ENCODE measurements around the gene SORCS2. TPM values are rescaled to one million over a fixed set of nuclear protein-coding genes. Genes with fewer than 3 reads are reported as not detected.

SORCS2 gene
- polyA plus RNA-seq, 1 of the 3 experiments (the other 2 are of a cell fraction) = 1.6 TPM

GRCh38 chr4:7368296-7368695 is 176.0 kb downstream of the SORCS2 start:
- Histone ChIP-seq H3K4me2 (no peak overlapping the region), H3K36me3 (replicated peaks in 1 of 2; ENCODE audit: control insufficient read depth in 1 of 2, insufficient read depth in 2 of 2, low read length in 1 of 2) (no peaks in the 10 kb centered on the region), H2AFZ (ENCODE audit: low read depth) (no peak overlapping the region), H3K27ac (ENCODE audit: low read depth in 2 of 2, low read length in 1 of 2) (no peak overlapping the region), H3K27me3 (ENCODE audit: insufficient read depth) (peaks cover 14% of the 10 kb centered on the region; the same call in 1 of the 2 replicates), H3K4me1 (ENCODE audit: control insufficient read depth in 1 of 2, insufficient read depth in 2 of 2, low read depth in 1 of 2, low read length in 1 of 2) (peaks cover 5 to 22% of the 10 kb centered on the region in 2 experiments; a peak in 1 of 4 replicates), H3K79me2 (ENCODE audit: insufficient read depth) (no peaks in the 10 kb centered on the region), H3K9me3 (no peaks in the 10 kb centered on the region), H3K9ac (no peak overlapping the region), H3F3A (replicated peaks; ENCODE audit: insufficient read depth) (no peaks in the 10 kb centered on the region), H3K4me3 (ENCODE audit: low read depth in 2 of 2, low read length in 1 of 2) (no peak overlapping the region), H4K20me1 (ENCODE audit: insufficient read depth) (no peaks in the 10 kb centered on the region), H3K9me2 (no peaks in the 10 kb centered on the region)
- DNase-seq = no peak
- 77% methylated on average over 6 of the region's 7 CpGs for WGBS (ENCODE audit: low lambda C conversion rate)
- CTCF ChIA-PET = interaction anchor here (0.8 kb wide), 1 partner anchor 42 kb away, joined by 4 read pairs; no protein-coding TSS in a partner anchor
- POLR2A ChIA-PET = no interaction called here
- TF ChIP-seq TCF12 (IDR thresholded peaks at IDR 0.05) (no peak), MEF2A (IDR thresholded peaks at IDR 0.05; ENCODE audit: borderline replicate concordance, low read depth) (no peak), CHD2 (IDR thresholded peaks at IDR 0.05; ENCODE audit: low read length, partially characterized antibody) (no peak), ZBTB33 (IDR thresholded peaks at IDR 0.05; ENCODE audit: borderline replicate concordance, low read depth) (no peak), USF1 (IDR thresholded peaks at IDR 0.05; ENCODE audit: borderline replicate concordance, low read depth) (no peak), MXI1 (IDR thresholded peaks at IDR 0.05; ENCODE audit: low read depth, low read length) (no peak), GABPA (IDR thresholded peaks at IDR 0.05; ENCODE audit: low read depth) (no peak), POLR2AphosphoS5 (IDR thresholded peaks at IDR 0.05; ENCODE audit: low read depth, low read length) (no peak), REST (IDR thresholded peaks at IDR 0.05; ENCODE audit: low read depth, low read length) (no peak), YY1 (IDR thresholded peaks at IDR 0.05; ENCODE audit: low read depth) (no peak), JUND (IDR thresholded peaks at IDR 0.05) (no peak), IRF3 (IDR thresholded peaks at IDR 0.05; ENCODE audit: low read depth, low read length) (no peak), RFX5 (IDR thresholded peaks at IDR 0.05; ENCODE audit: low read length) (no peak), RCOR1 (IDR thresholded peaks at IDR 0.05; ENCODE audit: low read length) (no peak), NRF1 (IDR thresholded peaks at IDR 0.05; ENCODE audit: low read depth, low read length) (no peak), TEAD4 (IDR thresholded peaks at IDR 0.05; ENCODE audit: borderline replicate concordance, insufficient read depth) (no peak)

All from SK-N-SH (cell line).